ENCODE measurements around the gene JAZF1. TPM values are rescaled to one million over a fixed set of nuclear protein-coding genes. Genes with fewer than 3 reads are reported as not detected.
A peak's percentile ranks its signal among the peaks of the same experiment; 100 is the strongest.

The JAZF1 gene
- total RNA-seq, 8 experiments from 2014 or later, result 6.5 to 68.8 (median 17.6) TPM

- in situ Hi-C loops (cut with MboI; ENCODE audit: low pct_unique_long_range_greater_than_20kb in 2 of 9, low sequenced_read_pairs in 9 of 9, unreplicated experiment in 9 of 9), result loop anchor here in 1 of 9 experiments (25.0 kb wide), 1 partner anchor 759 kb away; the partner anchor contains the start of gene HOXA11
- Histone ChIP-seq H3K4me1 (replicated peaks in 1 of 2) (peaks cover 10 to 47% of the 10 kb centered on the region in 2 donors), H3K27ac (no peak overlapping the region), H3K4me3 (no peak overlapping the region)
- no peak for ATAC-seq (replicated peaks in 6 of 8)
- 70 to 100% (median 90%) methylated on average over 1 to 2 of the region's 2 CpGs; no CpG with 5 or more reads in 2 of the 10 experiments for WGBS, 10 experiments
Observed at GRCh38 chr7:27946351-27946750, 234.2 kb downstream of the JAZF1 start.

- peak in 3 of 8 experiments; percentile 29 to 79 (median 73) for ATAC-seq (replicated peaks in 6 of 8)
- peaks cover 19 to 55% of the 10 kb centered on the region in 2 donors for H3K4me1 ChIP-seq (replicated peaks in 1 of 2)
- in situ Hi-C loops (cut with MboI; ENCODE audit: low pct_unique_long_range_greater_than_20kb in 2 of 9, low sequenced_read_pairs in 9 of 9, unreplicated experiment in 9 of 9), result loop anchor here in 1 of 9 experiments (25.0 kb wide), 1 partner anchor 758 kb away; the partner anchor contains the start of gene HOXA11
- WGBS, 10 experiments, result 51 to 100% (median 89%) methylated on average over 2 to 8 of the region's 10 CpGs
- no peak overlapping the region for H3K27ac ChIP-seq
- H3K4me3 ChIP-seq, result no peak overlapping the region
Observed at GRCh38 chr7:27945058-27945795, 235.4 kb downstream of the JAZF1 start.

- peak in 3 of 8 experiments; percentile 49 to 90 (median 78) for ATAC-seq (replicated peaks in 6 of 8)
- no peak overlapping the region for H3K4me3 ChIP-seq
- H3K4me1 ChIP-seq (replicated peaks in 1 of 2), result peaks cover 22 to 54% of the 10 kb centered on the region in 2 donors
- no peak overlapping the region for H3K27ac ChIP-seq
- WGBS, 10 experiments, result 11 to 100% (median 81%) methylated on average over 1 to 6 of the region's 6 CpGs; no CpG with 5 or more reads in 1 of the 10 experiments
- in situ Hi-C loops (cut with MboI; ENCODE audit: low pct_unique_long_range_greater_than_20kb in 2 of 9, low sequenced_read_pairs in 9 of 9, unreplicated experiment in 9 of 9), result loop anchor here in 1 of 9 experiments (25.0 kb wide), 1 partner anchor 757 kb away; the partner anchor contains the start of gene HOXA11
Observed at GRCh38 chr7:27944643-27945042, 236.0 kb downstream of the JAZF1 start.

GRCh38 chr7:27943241-27943640, 237.4 kb downstream of the JAZF1 start:
- Histone ChIP-seq H3K4me3 (no peak overlapping the region), H3K4me1 (replicated peaks in 1 of 2) (peaks cover 20 to 47% of the 10 kb centered on the region in 2 donors), H3K27ac (no peak overlapping the region)
- no peak for ATAC-seq (replicated peaks in 6 of 8)
- in situ Hi-C loops (cut with MboI; ENCODE audit: low pct_unique_long_range_greater_than_20kb in 2 of 9, low sequenced_read_pairs in 9 of 9, unreplicated experiment in 9 of 9), result loop anchor here in 1 of 9 experiments (25.0 kb wide), 1 partner anchor 756 kb away; the partner anchor contains the start of gene HOXA11
- 0 to 100% (median 88%) methylated on average over 1 to 8 of the region's 14 CpGs; no CpG with 5 or more reads in 3 of the 10 experiments for WGBS, 10 experiments

- H3K27ac ChIP-seq, result no peak overlapping the region
- ATAC-seq (replicated peaks in 6 of 8), result peak in 1 of 8 experiments; percentile 36
- in situ Hi-C loops (cut with MboI; ENCODE audit: low pct_unique_long_range_greater_than_20kb in 2 of 9, low sequenced_read_pairs in 9 of 9, unreplicated experiment in 9 of 9), result loop anchor here in 1 of 9 experiments (25.0 kb wide), 1 partner anchor 755 kb away; the partner anchor contains the start of gene HOXA11
- 67 to 100% (median 92%) methylated on average over 1 to 8 of the region's 8 CpGs; no CpG with 5 or more reads in 2 of the 10 experiments for WGBS, 10 experiments
- H3K4me1 ChIP-seq (replicated peaks in 1 of 2), result peaks cover 19 to 42% of the 10 kb centered on the region in 2 donors
- no peak overlapping the region for H3K4me3 ChIP-seq
Observed at GRCh38 chr7:27942711-27943110, 237.9 kb downstream of the JAZF1 start.

GRCh38 chr7:27941522-27941921, 239.1 kb downstream of the JAZF1 start:
- peaks cover 26 to 37% of the 10 kb centered on the region in 2 donors for H3K4me1 ChIP-seq (replicated peaks in 1 of 2)
- WGBS, 10 experiments, result 17 to 100% (median 100%) methylated on average over 1 of the region's 2 CpGs; no CpG with 5 or more reads in 7 of the 10 experiments
- H3K27ac ChIP-seq, result no peak overlapping the region
- ATAC-seq (replicated peaks in 6 of 8), result peak in 5 of 8 experiments; percentile 61 to 76 (median 69)
- in situ Hi-C loops (cut with MboI; ENCODE audit: low pct_unique_long_range_greater_than_20kb in 2 of 9, low sequenced_read_pairs in 9 of 9, unreplicated experiment in 9 of 9), result loop anchor here in 1 of 9 experiments (25.0 kb wide), 1 partner anchor 754 kb away; the partner anchor contains the start of gene HOXA11
- no peak overlapping the region for H3K4me3 ChIP-seq

- peaks cover 30 to 38% of the 10 kb centered on the region in 2 donors for H3K4me1 ChIP-seq (replicated peaks in 1 of 2)
- WGBS, 10 experiments, result 30 to 84% (median 50%) methylated on average over 2 to 8 of the region's 9 CpGs; no CpG with 5 or more reads in 3 of the 10 experiments
- in situ Hi-C loops (cut with MboI; ENCODE audit: low pct_unique_long_range_greater_than_20kb in 2 of 9, low sequenced_read_pairs in 9 of 9, unreplicated experiment in 9 of 9), result loop anchor here in 1 of 9 experiments (25.0 kb wide), 1 partner anchor 753 kb away; the partner anchor contains the start of gene HOXA11
- ATAC-seq (replicated peaks in 6 of 8), result peak in 5 of 8 experiments; percentile 31 to 52 (median 46)
- H3K27ac ChIP-seq, result peak overlapping the region in 1 of 2 donors; percentile 31
- H3K4me3 ChIP-seq, result no peak overlapping the region
Observed at GRCh38 chr7:27940341-27940740, 240.3 kb downstream of the JAZF1 start.

GRCh38 chr7:27939893-27940292, 240.7 kb downstream of the JAZF1 start:
- no peak for ATAC-seq (replicated peaks in 6 of 8)
- in situ Hi-C loops (cut with MboI; ENCODE audit: low pct_unique_long_range_greater_than_20kb in 2 of 9, low sequenced_read_pairs in 9 of 9, unreplicated experiment in 9 of 9), result loop anchor here in 1 of 9 experiments (25.0 kb wide), 1 partner anchor 753 kb away; the partner anchor contains the start of gene HOXA11

GRCh38 chr7:27936768-27937102, 243.9 kb downstream of the JAZF1 start:
- in situ Hi-C loops (cut with MboI; ENCODE audit: low pct_unique_long_range_greater_than_20kb in 2 of 9, low sequenced_read_pairs in 9 of 9, unreplicated experiment in 9 of 9), result loop anchor here in 1 of 9 experiments (25.0 kb wide), 1 partner anchor 749 kb away; the partner anchor contains the start of gene HOXA11
- H3K4me1 ChIP-seq (replicated peaks in 1 of 2), result peaks cover 28% of the 10 kb centered on the region in 2 donors
- ATAC-seq (replicated peaks in 6 of 8), result no peak
- no peak overlapping the region for H3K27ac ChIP-seq
- H3K4me3 ChIP-seq, result no peak overlapping the region

More at GRCh38 chr7:27939893-27940292, 240.7 kb downstream of the JAZF1 start:
- Histone ChIP-seq H3K27ac (no peak overlapping the region), H3K4me3 (no peak overlapping the region), H3K4me1 (replicated peaks in 1 of 2) (peaks cover 30 to 38% of the 10 kb centered on the region in 2 donors)
- WGBS, 10 experiments, result 93 to 100% (median 99%) methylated on average over 1 to 10 of the region's 10 CpGs; no CpG with 5 or more reads in 4 of the 10 experiments

GRCh38 chr7:27936047-27936767, 244.4 kb downstream of the JAZF1 start:
- in situ Hi-C loops (cut with MboI; ENCODE audit: low pct_unique_long_range_greater_than_20kb in 2 of 9, low sequenced_read_pairs in 9 of 9, unreplicated experiment in 9 of 9), result loop anchor here in 1 of 9 experiments (25.0 kb wide), 1 partner anchor 749 kb away; the partner anchor contains the start of gene HOXA11
- WGBS, 10 experiments, result 36 to 89% (median 58%) methylated on average over 1 to 6 of the region's 6 CpGs; no CpG with 5 or more reads in 3 of the 10 experiments
- peak in 1 of 8 experiments; percentile 36 for ATAC-seq (replicated peaks in 6 of 8)
- H3K4me1 ChIP-seq (replicated peaks in 1 of 2), result peaks cover 22 to 25% of the 10 kb centered on the region in 2 donors
- no peak overlapping the region for H3K4me3 ChIP-seq
- H3K27ac ChIP-seq, result no peak overlapping the region

GRCh38 chr7:27933671-27934565, 246.7 kb downstream of the JAZF1 start:
- ATAC-seq (replicated peaks in 6 of 8), result peak in 2 of 8 experiments; percentile 79 to 98
- no peak overlapping the region for H3K4me3 ChIP-seq
- in situ Hi-C loops (cut with MboI; ENCODE audit: low pct_unique_long_range_greater_than_20kb in 2 of 9, low sequenced_read_pairs in 9 of 9, unreplicated experiment in 9 of 9), result loop anchor here in 1 of 9 experiments (25.0 kb wide), 1 partner anchor 747 kb away; the partner anchor contains the start of gene HOXA11
- 14 to 100% (median 67%) methylated on average over 1 to 3 of the region's 3 CpGs for WGBS, 10 experiments
- no peak overlapping the region for H3K27ac ChIP-seq
- H3K4me1 ChIP-seq (replicated peaks in 1 of 2), result peaks cover 11 to 12% of the 10 kb centered on the region in 2 donors
